Loucy (cell line): ENCODE measurements around the gene QRFP.

Experiments
- H2AFZ ChIP-seq: fragments of 200-600 bp; sonication (generic); 2 replicates; pipeline ENCODE4 v1.6.0; 2016; ENCODE audit warnings: antibody characterized with exemption, mild to moderate bottlenecking, low read length, moderate library complexity
- H3F3A ChIP-seq: fragments of 200-600 bp; 2 replicates; pipeline ENCODE4 v1.6.0; 2016; ENCODE audit warnings: antibody characterized with exemption, low read depth, mild to moderate bottlenecking
- H3K27me3 ChIP-seq: fragments of 200-600 bp; sonication (generic); 2 replicates; pipeline ENCODE4 v1.6.1; 2014; ENCODE audit warnings: low read length, mild to moderate bottlenecking; ENCODE audit not compliant: insufficient read depth, poor library complexity, severe bottlenecking
- H3K36me3 ChIP-seq: fragments of 200-600 bp; sonication (generic); 2 replicates; pipeline ENCODE4 v1.6.1; 2016; ENCODE audit warnings: low read length; ENCODE audit not compliant: insufficient read depth
- H3K4me1 ChIP-seq: fragments of 200-600 bp; sonication (generic); 2 replicates; pipeline ENCODE4 v1.5.1; 2014; ENCODE audit warnings: low read length, mild to moderate bottlenecking; ENCODE audit not compliant: insufficient read depth, poor library complexity, severe bottlenecking
- H3K4me2 ChIP-seq: fragments of 200-600 bp; sonication (generic); 2 replicates; pipeline ENCODE4 v1.6.0; 2014; ENCODE audit warnings: antibody characterized with exemption, low read length, low read depth, mild to moderate bottlenecking; ENCODE audit not compliant: poor library complexity, severe bottlenecking
- H3K4me3 ChIP-seq: fragments of 200-600 bp; sonication (generic); 2 replicates; pipeline ENCODE4 v1.5.1; 2014; ENCODE audit warnings: low read length, mild to moderate bottlenecking, mixed read lengths; ENCODE audit not compliant: poor library complexity, severe bottlenecking
- H3K79me2 ChIP-seq: fragments of 200-600 bp; sonication (generic); 2 replicates; pipeline ENCODE4 v1.6.1; 2014; ENCODE audit warnings: low read length; ENCODE audit not compliant: insufficient read depth
- H3K9ac ChIP-seq: fragments of 200-600 bp; sonication (generic); 2 replicates; pipeline ENCODE4 v1.6.0; 2014; ENCODE audit warnings: mild to moderate bottlenecking, low read depth, low read length, moderate library complexity; ENCODE audit not compliant: poor library complexity, severe bottlenecking
- H3K9me2 ChIP-seq: fragments of 200-600 bp; sonication (generic); replicated peaks from 2 replicates; pipeline ENCODE4 v1.6.1; 2016; ENCODE audit warnings: low read depth, low read length, mixed read lengths
- H3K9me3 ChIP-seq: fragments of 200-600 bp; sonication (generic); 2 replicates; pipeline ENCODE4 v1.6.1; 2014; ENCODE audit warnings: mild to moderate bottlenecking, antibody characterized with exemption, low read length, low read depth; ENCODE audit not compliant: insufficient read depth
- H4K20me1 ChIP-seq: fragments of 200-600 bp; sonication (generic); 2 replicates; pipeline ENCODE4 v1.6.0; 2014; ENCODE audit warnings: antibody characterized with exemption, low read length, mild to moderate bottlenecking; ENCODE audit not compliant: insufficient read depth, poor library complexity, severe bottlenecking
- EZH2phosphoT487 ChIP-seq: fragments of 200-600 bp; IDR thresholded peaks from 2 replicates; pipeline ENCODE4 v1.6.1; 2018; ENCODE audit warnings: antibody characterized with exemption, mild to moderate bottlenecking, moderate library complexity, borderline replicate concordance
- TF ChIP-seq, protein P1 (sequence below): fragments of 200-600 bp; sonication (generic); conservative IDR thresholded peaks from 2 replicates; pipeline ENCODE4 v1.5.1; 2014; ENCODE audit warnings: mild to moderate bottlenecking, antibody characterized with exemption, low read length

Gene QRFP

DNA sequence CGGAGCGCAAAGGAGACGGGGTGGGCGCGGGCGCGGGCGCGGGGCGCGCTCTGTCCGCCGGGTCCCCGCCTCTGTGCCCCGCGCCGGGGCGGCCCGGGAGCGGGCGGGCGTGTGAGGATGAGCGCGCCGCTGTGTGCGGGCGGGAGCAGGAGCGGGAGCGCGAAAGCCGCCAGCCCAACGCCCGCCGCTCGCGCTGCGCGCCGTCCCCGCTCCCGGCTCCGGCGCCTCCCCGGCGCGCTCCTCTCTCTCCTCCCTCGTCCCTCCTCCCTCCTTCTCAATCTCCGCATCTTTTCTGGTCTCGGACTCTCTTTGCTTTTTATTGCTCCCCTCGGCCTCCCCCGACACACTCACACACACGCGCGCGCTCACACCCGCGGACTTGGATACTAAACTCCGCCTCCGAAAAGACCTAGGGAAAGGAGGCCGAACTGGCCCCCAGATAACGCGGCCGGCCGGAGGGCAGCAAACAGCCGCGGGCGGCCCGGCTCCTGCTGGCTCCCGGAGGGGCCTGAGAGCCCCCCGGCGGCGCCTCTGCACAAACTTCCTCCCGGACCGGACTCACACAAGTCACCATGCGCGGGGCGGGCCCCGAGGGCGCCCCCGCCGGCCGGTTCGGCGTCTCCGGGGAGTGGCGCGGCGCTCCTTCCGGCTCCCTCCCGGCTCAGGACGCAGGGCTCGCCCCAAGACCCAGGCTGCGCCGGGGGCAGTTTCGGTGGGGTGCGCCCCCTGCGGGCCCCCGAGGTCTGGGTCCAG is 42.2 kb upstream of the QRFP start, which contains the start of gene FIBCD1:
TSS of gene FIBCD1 (minus strand) at position 596 of the 753 bp plus-strand sequence. CDS start 640 bp downstream, outside the sequence.
- TF ChIP-seq EZH2phosphoT487, result no peak
- TF ChIP-seq, protein P1, sequence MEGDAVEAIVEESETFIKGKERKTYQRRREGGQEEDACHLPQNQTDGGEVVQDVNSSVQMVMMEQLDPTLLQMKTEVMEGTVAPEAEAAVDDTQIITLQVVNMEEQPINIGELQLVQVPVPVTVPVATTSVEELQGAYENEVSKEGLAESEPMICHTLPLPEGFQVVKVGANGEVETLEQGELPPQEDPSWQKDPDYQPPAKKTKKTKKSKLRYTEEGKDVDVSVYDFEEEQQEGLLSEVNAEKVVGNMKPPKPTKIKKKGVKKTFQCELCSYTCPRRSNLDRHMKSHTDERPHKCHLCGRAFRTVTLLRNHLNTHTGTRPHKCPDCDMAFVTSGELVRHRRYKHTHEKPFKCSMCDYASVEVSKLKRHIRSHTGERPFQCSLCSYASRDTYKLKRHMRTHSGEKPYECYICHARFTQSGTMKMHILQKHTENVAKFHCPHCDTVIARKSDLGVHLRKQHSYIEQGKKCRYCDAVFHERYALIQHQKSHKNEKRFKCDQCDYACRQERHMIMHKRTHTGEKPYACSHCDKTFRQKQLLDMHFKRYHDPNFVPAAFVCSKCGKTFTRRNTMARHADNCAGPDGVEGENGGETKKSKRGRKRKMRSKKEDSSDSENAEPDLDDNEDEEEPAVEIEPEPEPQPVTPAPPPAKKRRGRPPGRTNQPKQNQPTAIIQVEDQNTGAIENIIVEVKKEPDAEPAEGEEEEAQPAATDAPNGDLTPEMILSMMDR, result no peak
- no peaks in the 10 kb centered on the region for H4K20me1 ChIP-seq
- no peaks in the 10 kb centered on the region for H3K9me3 ChIP-seq
- no peaks in the 10 kb centered on the region for H3K79me2 ChIP-seq
- H3K9ac ChIP-seq, result no peak within 1 kb of the TSS
- no peaks in the 10 kb centered on the region for H3K4me1 ChIP-seq
- no peaks in the 10 kb centered on the region for H3K36me3 ChIP-seq
- H2AFZ ChIP-seq, result no peak within 1 kb of the TSS
- H3K27me3 ChIP-seq, result no peaks in the 10 kb centered on the region
- H3K4me2 ChIP-seq, result no peak within 1 kb of the TSS
- no peak within 1 kb of the TSS for H3K4me3 ChIP-seq
- H3F3A ChIP-seq, result no peaks in the 10 kb centered on the region
- no peaks in the 10 kb centered on the region for H3K9me2 ChIP-seq

DNA sequence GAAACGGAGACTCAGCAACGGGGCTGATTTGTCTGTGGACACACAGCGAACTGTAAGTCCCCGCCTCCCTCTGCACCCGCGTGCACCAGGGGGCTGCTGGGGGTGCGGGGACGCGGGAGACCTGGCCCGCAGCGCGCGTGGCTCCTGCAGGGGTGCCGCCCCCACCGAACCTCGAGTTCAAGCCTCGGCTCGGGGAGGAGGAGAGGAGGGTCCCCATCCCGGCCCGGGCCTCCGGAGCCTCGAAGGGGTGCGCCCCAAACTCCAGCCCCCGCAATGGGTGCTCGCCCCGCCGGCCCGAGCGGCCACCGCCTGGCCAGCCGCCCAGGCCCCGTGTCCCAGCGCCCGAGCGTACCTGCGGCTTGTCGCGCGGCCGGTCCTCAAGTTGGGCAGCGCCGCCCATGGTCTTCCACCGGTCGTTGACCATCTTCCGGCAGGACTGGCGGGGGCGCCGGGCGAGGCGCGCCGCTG is 41.6 kb upstream of the QRFP start:
- Histone ChIP-seq H2AFZ (no peak overlapping the region), H3K27me3 (no peaks in the 10 kb centered on the region), H3K36me3 (no peaks in the 10 kb centered on the region), H3K4me3 (no peak overlapping the region), H4K20me1 (no peaks in the 10 kb centered on the region), H3K4me1 (no peaks in the 10 kb centered on the region), H3K79me2 (no peaks in the 10 kb centered on the region), H3K9ac (no peak overlapping the region), H3F3A (no peaks in the 10 kb centered on the region), H3K4me2 (no peak overlapping the region), H3K9me3 (no peaks in the 10 kb centered on the region), H3K9me2 (no peaks in the 10 kb centered on the region)
- no peak for TF ChIP-seq EZH2phosphoT487
- TF ChIP-seq, protein P1, result no peak

DNA sequence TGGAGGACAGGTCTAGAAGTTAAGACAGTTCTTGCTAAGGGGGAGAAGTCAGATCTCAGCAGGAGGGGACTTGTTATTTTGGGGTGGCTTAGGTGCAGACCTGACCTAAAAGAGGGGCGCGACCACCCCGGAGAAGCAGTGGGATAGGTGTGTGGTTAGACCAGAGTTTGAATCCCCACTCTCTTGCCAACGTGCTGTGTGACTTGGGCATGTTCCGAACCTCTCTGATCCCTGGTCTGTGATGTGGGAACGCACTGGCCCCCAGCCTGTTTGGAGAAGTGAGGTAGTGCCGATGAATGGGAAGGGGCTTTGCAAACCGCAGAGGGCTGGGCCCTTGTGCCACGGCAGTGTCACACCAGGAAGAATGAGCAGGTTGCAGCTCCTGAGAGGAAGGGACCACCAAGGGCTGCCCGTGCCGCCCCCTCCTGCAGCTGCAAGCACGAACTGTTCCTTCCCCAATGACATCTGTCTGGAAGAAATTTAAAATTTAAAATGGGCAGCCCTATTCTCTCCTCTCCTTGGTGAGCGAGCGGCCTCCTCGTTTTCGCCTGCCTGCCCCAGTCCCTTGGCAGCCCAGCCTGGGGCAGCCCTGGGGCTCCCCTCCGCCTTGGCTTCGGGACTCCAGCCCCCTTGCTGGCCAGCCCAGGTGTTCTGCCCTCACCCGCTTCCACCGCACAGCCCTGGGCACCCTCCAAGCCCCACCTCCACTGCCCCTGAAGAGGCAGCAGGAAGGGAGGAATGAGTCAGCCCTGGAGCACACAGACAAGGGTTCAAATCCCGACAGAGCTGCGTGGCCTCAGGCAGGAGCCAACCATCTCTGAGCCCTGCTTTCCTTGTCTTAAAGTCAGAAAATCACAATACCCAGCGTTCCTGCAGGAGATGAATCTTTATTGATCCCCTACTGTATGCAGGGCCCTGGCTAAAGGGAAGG is 40.8 kb upstream of the QRFP start:
- Histone ChIP-seq H3K4me3 (no peak overlapping the region), H3K36me3 (no peaks in the 10 kb centered on the region), H3K4me1 (no peaks in the 10 kb centered on the region), H3K27me3 (no peaks in the 10 kb centered on the region), H3K9me2 (no peaks in the 10 kb centered on the region), H3K4me2 (no peak overlapping the region), H2AFZ (no peak overlapping the region), H3F3A (no peaks in the 10 kb centered on the region), H4K20me1 (no peaks in the 10 kb centered on the region), H3K79me2 (no peaks in the 10 kb centered on the region), H3K9me3 (no peaks in the 10 kb centered on the region), H3K9ac (no peak overlapping the region)
- TF ChIP-seq, protein P1, result no peak
- no peak for TF ChIP-seq EZH2phosphoT487
